Mesodermal cell (in vitro differentiated cells): ENCODE measurements around the gene EXT2.

ENCODE experiments used
- H3K27ac ChIP-seq: 2 replicates; pipeline ENCODE4 v1.7.0; 2013; ENCODE audit warnings: mild to moderate bottlenecking, low read depth, low read length, moderate library complexity; ENCODE audit not compliant: severe bottlenecking
- H3K36me3 ChIP-seq: 2 replicates; pipeline ENCODE4 v1.7.1; 2013; ENCODE audit warnings: mild to moderate bottlenecking, low read length, moderate library complexity; ENCODE audit not compliant: control insufficient read depth, insufficient read depth
- H3K4me1 ChIP-seq: one replicate; pipeline ENCODE4 v1.7.1; 2013; ENCODE audit warnings: mild to moderate bottlenecking, low read length; ENCODE audit not compliant: insufficient read depth, control insufficient read depth, poor library complexity, severe bottlenecking
- H3K4me3 ChIP-seq: 2 replicates; pipeline ENCODE4 v1.7.0; 2013; ENCODE audit warnings: low read length, control low read depth, mild to moderate bottlenecking; ENCODE audit not compliant: insufficient read depth, poor library complexity, severe bottlenecking; ENCODE audit errors: extremely low read depth
- H3K9me3 ChIP-seq: 2 replicates; pipeline ENCODE4 v1.7.1; 2013; ENCODE audit warnings: mild to moderate bottlenecking, low read length, moderate library complexity; ENCODE audit not compliant: control insufficient read depth
- WGBS, 2 experiments: methylation state at CpG; one replicate each; pipeline ENCODE4 v1.1.5; 2013; ENCODE audit warnings: missing lambda C conversion rate in 2 of 2; ENCODE audit not compliant: insufficient coverage in 2 of 2; 5-methylcytosine and 5-hydroxymethylcytosine counted together

The EXT2 gene

GRCh38 chr11:44145011-44145775, 49.7 kb downstream of the EXT2 start:
- no peaks in the 10 kb centered on the region for H3K4me1 ChIP-seq
- WGBS, 2 experiments, result 100% methylated on average over 1 of the region's 3 CpGs; no CpG with 5 or more reads in 1 of the 2 experiments
- H3K4me3 ChIP-seq, result no peak overlapping the region
- no peaks in the 10 kb centered on the region for H3K9me3 ChIP-seq
- peaks cover 34% of the 10 kb centered on the region for H3K36me3 ChIP-seq
- no peak overlapping the region for H3K27ac ChIP-seq

- no CpG with 5 or more reads among the region's 2 CpGs for WGBS, 2 experiments
These were observed 51.5 kb downstream of the EXT2 start for GRCh38 chr11:44146931-44147330.

GRCh38 chr11:44147751-44148150, 52.3 kb downstream of the EXT2 start:
- H3K9me3 ChIP-seq, result no peaks in the 10 kb centered on the region
- H3K27ac ChIP-seq, result no peak overlapping the region
- no peaks in the 10 kb centered on the region for H3K4me1 ChIP-seq
- H3K36me3 ChIP-seq, result peaks cover 52% of the 10 kb centered on the region
- 71% methylated on average over 2 of the region's 3 CpGs; no CpG with 5 or more reads in 1 of the 2 experiments for WGBS, 2 experiments
- H3K4me3 ChIP-seq, result no peak overlapping the region

More at GRCh38 chr11:44146931-44147330, 51.5 kb downstream of the EXT2 start:
- H3K9me3 ChIP-seq, result no peaks in the 10 kb centered on the region
- H3K27ac ChIP-seq, result no peak overlapping the region
- H3K4me3 ChIP-seq, result no peak overlapping the region
- H3K4me1 ChIP-seq, result no peaks in the 10 kb centered on the region
- H3K36me3 ChIP-seq, result peaks cover 47% of the 10 kb centered on the region

GRCh38 chr11:44149651-44150050, 54.2 kb downstream of the EXT2 start:
- Histone ChIP-seq H3K36me3 (peaks cover 50% of the 10 kb centered on the region), H3K4me3 (no peak overlapping the region), H3K9me3 (no peaks in the 10 kb centered on the region), H3K27ac (no peak overlapping the region), H3K4me1 (no peaks in the 10 kb centered on the region)
- WGBS, 2 experiments, result 100% methylated on average over 1 of the region's 2 CpGs; no CpG with 5 or more reads in 1 of the 2 experiments

- Histone ChIP-seq H3K36me3 (peaks cover 42% of the 10 kb centered on the region), H3K4me3 (no peak overlapping the region), H3K9me3 (no peaks in the 10 kb centered on the region), H3K27ac (no peak overlapping the region), H3K4me1 (no peaks in the 10 kb centered on the region)
- WGBS, 2 experiments, result 100% methylated on average over 1 of the region's 1 CpG; no CpG with 5 or more reads in 1 of the 2 experiments
These were observed 54.9 kb downstream of the EXT2 start for GRCh38 chr11:44150401-44150800.

GRCh38 chr11:44157019-44157418, 61.5 kb downstream of the EXT2 start:
- H3K4me1 ChIP-seq, result no peaks in the 10 kb centered on the region
- 90 to 98% methylated on average over 3 to 4 of the region's 4 CpGs for WGBS, 2 experiments
- H3K27ac ChIP-seq, result no peak overlapping the region
- no peak overlapping the region for H3K4me3 ChIP-seq
- H3K36me3 ChIP-seq, result peaks cover 12% of the 10 kb centered on the region
- H3K9me3 ChIP-seq, result no peaks in the 10 kb centered on the region

- WGBS, 2 experiments, result no CpG with 5 or more reads among the region's 2 CpGs
- H3K27ac ChIP-seq, result no peak overlapping the region
- H3K36me3 ChIP-seq, result peaks cover 8% of the 10 kb centered on the region
- H3K4me3 ChIP-seq, result no peak overlapping the region
- no peaks in the 10 kb centered on the region for H3K9me3 ChIP-seq
- no peaks in the 10 kb centered on the region for H3K4me1 ChIP-seq
These were observed 62.9 kb downstream of the EXT2 start for GRCh38 chr11:44158384-44158783.

GRCh38 chr11:44159848-44160721, 64.6 kb downstream of the EXT2 start:
- WGBS, 2 experiments, result 80 to 92% methylated on average over 1 of the region's 1 CpG
- no peak overlapping the region for H3K27ac ChIP-seq

GRCh38 chr11:44162004-44162403, 66.5 kb downstream of the EXT2 start:
- H3K9me3 ChIP-seq, result no peaks in the 10 kb centered on the region
- H3K4me3 ChIP-seq, result no peak overlapping the region
- no peaks in the 10 kb centered on the region for H3K4me1 ChIP-seq
- peaks cover 6% of the 10 kb centered on the region for H3K36me3 ChIP-seq
- WGBS, 2 experiments, result 100% methylated on average over 1 of the region's 1 CpG
- H3K27ac ChIP-seq, result no peak overlapping the region

More at GRCh38 chr11:44159848-44160721, 64.6 kb downstream of the EXT2 start:
- Histone ChIP-seq H3K9me3 (no peaks in the 10 kb centered on the region), H3K4me3 (no peak overlapping the region), H3K36me3 (peaks cover 8% of the 10 kb centered on the region), H3K4me1 (no peaks in the 10 kb centered on the region)

GRCh38 chr11:44162662-44163061, 67.2 kb downstream of the EXT2 start:
- no peaks in the 10 kb centered on the region for H3K4me1 ChIP-seq
- H3K27ac ChIP-seq, result no peak overlapping the region
- WGBS, 2 experiments, result no CpG with 5 or more reads among the region's 2 CpGs
- H3K36me3 ChIP-seq, result no peaks in the 10 kb centered on the region
- H3K4me3 ChIP-seq, result no peak overlapping the region
- no peaks in the 10 kb centered on the region for H3K9me3 ChIP-seq
